Measurements from ENCODE around the gene ALDH3A1. TPM values are rescaled to one million over a fixed set of nuclear protein-coding genes. Genes with fewer than 3 reads are reported as not detected.
A peak's percentile ranks its signal among the peaks of the same experiment; 100 is the strongest.

Gene ALDH3A1
- total RNA-seq, 1 experiment from 2014 or later, result 0.35 TPM

- CTCF ChIA-PET, result interaction anchor here (0.6 to 2.1 kb wide), 7 partner anchors 13 to 341 kb away, joined by 3 to 6 read pairs (median 4); partner anchors contain the start of genes B9D1 and SLC47A2
- no peaks in the 10 kb centered on the region for H3K27me3 Mint-ChIP-seq (ENCODE audit: low read depth)
- POLR2A ChIA-PET, result interaction anchor here (0.6 to 0.8 kb wide), 3 partner anchors 55 to 123 kb away, joined by 3 to 5 read pairs (median 4); partner anchors contain the start of gene ALDH3A2
- H3K36me3 Mint-ChIP-seq, result no peaks in the 10 kb centered on the region
- TF ChIP-seq KAT7 (CRISPR knock-in tag; IDR thresholded peaks at IDR 0.05; ENCODE audit: borderline replicate concordance) (no peak), CREM (CRISPR knock-in tag; IDR thresholded peaks at IDR 0.05) (no peak)
- ATAC-seq (peak; percentile 44), DNase-seq (ENCODE audit: low spot score) (no peak)
- peak overlapping the region; percentile 19 for H3K27ac Mint-ChIP-seq
- H3K4me3 Mint-ChIP-seq, result no peak overlapping the region
- peaks cover 26% of the 10 kb centered on the region for H3K4me1 Mint-ChIP-seq
- H3K9me3 Mint-ChIP-seq, result no peaks in the 10 kb centered on the region
Observed at GRCh38 chr17:19703828-19704613, 44.1 kb downstream of the ALDH3A1 start.

GRCh38 chr17:19703106-19703827 lies 44.8 kb downstream of the ALDH3A1 start:
- CTCF ChIA-PET, result interaction anchor here (1.4 to 1.9 kb wide), 3 partner anchors 42 to 341 kb away, joined by 4 to 6 read pairs (median 4); partner anchors contain the start of gene B9D1
- H3K9me3 Mint-ChIP-seq, result no peaks in the 10 kb centered on the region
- H3K27me3 Mint-ChIP-seq (ENCODE audit: low read depth), result no peaks in the 10 kb centered on the region; the same call in 1 of the 2 replicates
- DNase-seq (ENCODE audit: low spot score) (no peak), ATAC-seq (no peak)
- H3K4me3 Mint-ChIP-seq, result no peak overlapping the region
- no peaks in the 10 kb centered on the region for H3K36me3 Mint-ChIP-seq
- peak overlapping the region; percentile 70 for H3K27ac Mint-ChIP-seq
- H3K4me1 Mint-ChIP-seq, result peaks cover 26% of the 10 kb centered on the region
- POLR2A ChIA-PET, result no interaction called here
- TF ChIP-seq ATF3 (CRISPR knock-in tag; conservative IDR thresholded peaks at IDR 0.05), result no peak
- TF ChIP-seq ZNF281 (CRISPR knock-in tag; IDR thresholded peaks at IDR 0.05), result no peak
- TF ChIP-seq AFF4 (CRISPR knock-in tag; IDR thresholded peaks at IDR 0.05; ENCODE audit: borderline replicate concordance), result no peak
- no peak for TF ChIP-seq ZNF425 (CRISPR knock-in tag; conservative IDR thresholded peaks at IDR 0.05)
- TF ChIP-seq NFATC4 (CRISPR knock-in tag; IDR thresholded peaks at IDR 0.05), result no peak
- TF ChIP-seq STAT6 (CRISPR knock-in tag; conservative IDR thresholded peaks at IDR 0.05; ENCODE audit: low read depth), result no peak
- no peak for TF ChIP-seq GRHL2 (CRISPR knock-in tag; IDR thresholded peaks at IDR 0.05; ENCODE audit: insufficient replicate concordance, severe bottlenecking)
- TF ChIP-seq ATF6 (CRISPR knock-in tag; IDR thresholded peaks at IDR 0.05), result no peak
- no peak for TF ChIP-seq NR1H2 (CRISPR knock-in tag; IDR thresholded peaks at IDR 0.05)
- TF ChIP-seq SMAD3 (CRISPR knock-in tag; IDR thresholded peaks at IDR 0.05; ENCODE audit: borderline replicate concordance), result no peak
- TF ChIP-seq TCF7 (CRISPR knock-in tag; IDR thresholded peaks at IDR 0.05; ENCODE audit: low read depth), result no peak
- TF ChIP-seq USF1 (CRISPR knock-in tag; IDR thresholded peaks at IDR 0.05), result no peak
